WERI-Rb-1 (cell line): Measurements from ENCODE around the gene HOXC5.

Experiments
- DNase-seq: peaks from one replicate; pipeline ENCODE4 v3.0.0-alpha.2; 2020
- H3K27ac ChIP-seq: fragments of 250-450 bp; sonication (Bioruptor Pico); 2 replicates; pipeline ENCODE4 v1.5.1; 2020; ENCODE audit warnings: mild to moderate bottlenecking, moderate library complexity
- H3K27me3 ChIP-seq: fragments of 250-450 bp; sonication (Bioruptor Pico); 2 replicates; pipeline ENCODE4 v1.5.1; 2021; ENCODE audit warnings: mild to moderate bottlenecking, low read depth, moderate library complexity; ENCODE audit not compliant: insufficient read depth, severe bottlenecking
- H3K36me3 ChIP-seq: fragments of 250-450 bp; sonication (Bioruptor Pico); 2 replicates; pipeline ENCODE4 v1.5.1; 2020; ENCODE audit warnings: mild to moderate bottlenecking, moderate library complexity
- H3K4me3 ChIP-seq: 2 replicates; pipeline ENCODE4 v1.5.1; 2011; ENCODE audit warnings: low read depth, mild to moderate bottlenecking, control low read depth, low read length
- H3K9me3 ChIP-seq: fragments of 250-450 bp; sonication (Bioruptor Pico); 2 replicates; pipeline ENCODE4 v1.5.1; 2021; ENCODE audit warnings: mild to moderate bottlenecking, moderate library complexity; ENCODE audit not compliant: severe bottlenecking
- TF ChIP-seq, protein P1 (sequence below): IDR thresholded peaks from 2 replicates; pipeline ENCODE4 v1.5.1; 2011; ENCODE audit warnings: low read depth, mild to moderate bottlenecking, control low read depth, inconsistent platforms, low read length

The HOXC5 gene

DNA sequence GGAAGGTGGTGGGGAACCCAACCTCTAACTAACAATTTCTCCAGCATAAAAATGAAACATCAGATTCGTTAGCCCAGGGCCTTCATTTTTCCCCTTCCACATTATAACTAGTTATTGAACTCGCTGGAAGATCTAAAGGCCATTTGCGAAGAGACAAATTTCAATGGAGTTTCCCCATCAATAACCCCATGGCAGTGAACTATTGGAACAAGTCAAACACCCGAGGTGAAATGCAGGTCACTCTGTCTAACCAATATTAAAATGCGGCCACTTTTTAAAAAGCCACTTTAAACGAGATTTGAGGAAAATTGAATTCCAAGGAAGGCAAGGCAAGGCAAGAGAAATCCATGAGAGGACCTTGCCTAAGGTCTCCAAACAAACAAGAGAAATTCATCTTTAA, 16.3 kb downstream of the HOXC5 start:
- Histone ChIP-seq H3K27ac (no peak overlapping the region), H3K9me3 (no peaks in the 10 kb centered on the region), H3K27me3 (no peaks in the 10 kb centered on the region), H3K36me3 (peaks cover 9% of the 10 kb centered on the region), H3K4me3 (no peak overlapping the region)
- TF ChIP-seq, protein P1, sequence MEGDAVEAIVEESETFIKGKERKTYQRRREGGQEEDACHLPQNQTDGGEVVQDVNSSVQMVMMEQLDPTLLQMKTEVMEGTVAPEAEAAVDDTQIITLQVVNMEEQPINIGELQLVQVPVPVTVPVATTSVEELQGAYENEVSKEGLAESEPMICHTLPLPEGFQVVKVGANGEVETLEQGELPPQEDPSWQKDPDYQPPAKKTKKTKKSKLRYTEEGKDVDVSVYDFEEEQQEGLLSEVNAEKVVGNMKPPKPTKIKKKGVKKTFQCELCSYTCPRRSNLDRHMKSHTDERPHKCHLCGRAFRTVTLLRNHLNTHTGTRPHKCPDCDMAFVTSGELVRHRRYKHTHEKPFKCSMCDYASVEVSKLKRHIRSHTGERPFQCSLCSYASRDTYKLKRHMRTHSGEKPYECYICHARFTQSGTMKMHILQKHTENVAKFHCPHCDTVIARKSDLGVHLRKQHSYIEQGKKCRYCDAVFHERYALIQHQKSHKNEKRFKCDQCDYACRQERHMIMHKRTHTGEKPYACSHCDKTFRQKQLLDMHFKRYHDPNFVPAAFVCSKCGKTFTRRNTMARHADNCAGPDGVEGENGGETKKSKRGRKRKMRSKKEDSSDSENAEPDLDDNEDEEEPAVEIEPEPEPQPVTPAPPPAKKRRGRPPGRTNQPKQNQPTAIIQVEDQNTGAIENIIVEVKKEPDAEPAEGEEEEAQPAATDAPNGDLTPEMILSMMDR = no peak
- no peak for DNase-seq

DNA sequence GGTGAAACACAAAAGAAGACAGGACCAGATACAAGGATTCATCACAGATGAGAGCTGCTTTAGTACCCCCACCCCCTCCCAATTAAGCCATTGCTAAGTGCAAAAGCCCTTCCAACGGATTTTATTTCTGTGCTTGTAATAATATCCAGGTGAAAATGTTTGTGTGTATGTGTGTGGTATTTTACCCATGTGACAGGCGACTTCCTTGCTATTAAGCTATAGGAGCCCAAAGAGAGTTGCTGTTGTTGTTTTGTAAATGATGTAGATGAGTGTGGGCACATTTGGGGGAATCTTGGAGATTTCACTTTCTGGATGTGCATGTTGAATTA, 17.6 kb downstream of the HOXC5 start:
- TF ChIP-seq, protein P1 = no peak
- Histone ChIP-seq H3K4me3 (no peak overlapping the region), H3K27ac (peak overlapping the region; percentile 81), H3K27me3 (no peaks in the 10 kb centered on the region), H3K36me3 (peaks cover 9% of the 10 kb centered on the region), H3K9me3 (no peaks in the 10 kb centered on the region)
- no peak for DNase-seq

DNA sequence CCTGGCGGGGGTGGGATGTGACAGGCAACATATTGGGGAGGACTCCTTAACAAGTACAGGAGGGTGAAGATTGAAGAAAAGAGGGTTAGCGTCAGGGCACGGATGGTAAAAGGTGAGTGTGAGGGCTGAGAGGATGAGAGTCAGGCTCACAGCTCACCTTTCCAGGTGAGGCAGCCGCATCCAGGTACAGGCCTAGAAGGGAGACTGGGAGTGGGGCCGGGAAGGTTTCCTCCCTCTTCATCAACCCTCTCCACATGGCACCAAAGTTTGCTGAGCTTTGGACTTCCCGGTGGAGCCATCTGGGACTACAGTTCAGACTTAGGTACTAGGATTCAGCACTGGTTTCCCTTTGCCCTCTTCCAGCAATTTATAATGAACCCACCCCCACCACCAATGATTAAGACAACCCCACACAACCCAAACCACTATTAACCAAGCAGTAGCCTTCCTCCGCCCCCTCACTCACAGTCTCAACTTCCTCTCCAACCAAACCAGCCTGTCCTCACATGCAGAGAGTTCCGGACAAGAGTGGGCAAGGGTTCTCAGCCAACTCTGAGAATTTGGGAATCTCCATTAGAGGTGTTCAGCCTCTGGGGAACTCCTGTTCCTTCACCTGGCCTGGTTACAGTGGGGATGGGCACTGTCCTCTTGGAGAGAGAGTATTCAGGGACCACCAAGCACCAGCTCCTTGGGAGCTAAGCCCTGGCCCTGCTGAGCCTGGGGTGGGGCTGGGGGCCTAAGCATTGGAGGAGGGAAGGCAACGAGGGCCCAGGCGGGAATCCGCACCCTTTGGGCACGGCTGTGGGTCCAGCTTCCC, 18.4 kb downstream of the HOXC5 start:
- DNase-seq = no peak
- H3K36me3 ChIP-seq = peaks cover 13% of the 10 kb centered on the region
- peak overlapping the region; percentile 81 for H3K27ac ChIP-seq
- no peak overlapping the region for H3K4me3 ChIP-seq
- no peaks in the 10 kb centered on the region for H3K27me3 ChIP-seq
- TF ChIP-seq, protein P1 = no peak
- H3K9me3 ChIP-seq = no peaks in the 10 kb centered on the region

DNA sequence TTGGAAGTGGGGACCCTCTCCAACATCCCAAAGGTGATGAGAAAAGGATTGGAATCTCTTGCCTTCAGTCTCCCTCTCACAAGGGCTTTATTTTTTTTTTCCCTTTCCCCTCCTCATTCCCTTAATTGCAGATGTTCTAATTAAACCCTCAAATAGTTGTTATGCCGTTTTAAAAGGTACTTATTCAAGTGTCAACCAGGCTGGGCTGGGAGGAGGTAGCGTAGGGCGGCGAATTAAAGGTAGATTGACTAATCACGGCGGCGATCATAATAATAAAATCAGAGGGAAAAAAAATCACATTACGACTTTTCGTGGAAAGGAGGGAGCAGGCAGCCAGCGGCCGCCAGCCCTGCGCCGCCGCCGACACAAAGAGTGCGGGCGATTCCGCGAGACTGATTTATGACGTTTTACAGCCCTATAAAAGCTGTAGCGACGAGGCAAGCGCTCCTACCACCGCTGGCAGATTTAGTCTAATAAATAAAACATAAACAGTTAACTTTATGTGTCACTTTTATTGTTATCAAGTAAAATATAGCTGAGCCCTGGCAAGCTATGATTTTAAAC, 19.1 kb downstream of the HOXC5 start:
- Histone ChIP-seq H3K36me3 (peaks cover 13% of the 10 kb centered on the region), H3K9me3 (no peaks in the 10 kb centered on the region), H3K27ac (peak overlapping the region; percentile 81), H3K27me3 (no peaks in the 10 kb centered on the region), H3K4me3 (no peak overlapping the region)
- TF ChIP-seq, protein P1 = no peak
- no peak for DNase-seq

DNA sequence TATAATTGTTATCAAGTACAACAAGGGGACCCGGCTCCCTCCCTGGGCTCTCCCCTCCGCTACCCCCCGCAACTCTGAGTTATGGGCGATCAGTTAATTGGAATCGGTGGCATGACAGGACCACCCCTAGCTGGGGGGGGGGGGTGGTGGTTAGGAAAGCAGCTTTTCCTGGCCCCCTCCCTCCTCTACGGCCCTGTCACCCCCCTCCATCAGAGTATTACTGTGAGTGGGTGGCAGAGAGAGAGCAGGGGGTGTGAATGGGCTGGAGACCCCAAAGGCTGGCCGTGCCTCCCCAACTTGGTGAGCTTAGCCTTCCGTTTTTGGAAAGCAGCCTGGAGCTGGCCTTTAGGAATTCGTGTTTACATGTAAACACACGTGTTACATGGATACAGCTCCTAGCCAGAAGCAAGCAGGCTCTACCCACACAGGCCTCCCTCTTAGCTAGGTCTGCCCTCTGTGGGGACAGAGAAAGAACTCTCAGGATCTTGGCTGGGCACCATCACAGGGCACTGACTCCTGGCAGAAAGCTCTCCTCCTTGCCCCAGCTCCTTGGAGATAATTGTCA, 19.7 kb downstream of the HOXC5 start:
- TF ChIP-seq, protein P1 = no peak
- Histone ChIP-seq H3K36me3 (peaks cover 8% of the 10 kb centered on the region), H3K27me3 (no peaks in the 10 kb centered on the region), H3K9me3 (no peaks in the 10 kb centered on the region), H3K4me3 (peak overlapping the region; percentile 90), H3K27ac (peak overlapping the region; percentile 81)
- DNase-seq = no peak
